ENCODE results near the gene FOXJ1. TPM values are rescaled to one million over a fixed set of nuclear protein-coding genes. Genes with fewer than 3 reads are reported as not detected.
A peak's percentile ranks its signal among the peaks of the same experiment; 100 is the strongest.

Gene FOXJ1
- total RNA-seq, 2 experiments from 2014 or later: 0.63 to 0.89 TPM

GRCh38 chr17:76150712-76151622, 9.9 kb upstream of the FOXJ1 start:
- ChIA-PET POLR2A (interaction anchor here (0.7 to 4.6 kb wide), 18 partner anchors 10 to 123 kb away, joined by 3 to 58 read pairs (median 6); partner anchors contain the start of genes FOXJ1 and UBALD2), CTCF (interaction anchor here (1.1 to 2.1 kb wide), 3 partner anchors 30 to 128 kb away, joined by 4 to 13 read pairs (median 8); no protein-coding TSS in a partner anchor)
- Histone ChIP-seq H3K9me3 (ENCODE audit: control insufficient read depth in 1 of 2, insufficient read depth in 1 of 2, low read length in 2 of 2) (peaks cover 0 to 4% of the 10 kb centered on the region in 2 experiments), H3K27me3 (ENCODE audit: control insufficient read depth in 1 of 2, insufficient read depth in 2 of 2, low read length in 2 of 2) (no peaks in the 10 kb centered on the region), H3K36me3 (ENCODE audit: insufficient read depth, low read length) (peaks cover 29% of the 10 kb centered on the region), H3K27ac (ENCODE audit: low read depth in 1 of 2, low read length in 2 of 2) (peak overlapping the region; percentile 47 to 72), H3K4me3 (ENCODE audit: low read length) (no peak overlapping the region), H3K4me1 (ENCODE audit: insufficient read depth, low read length) (peaks cover 51% of the 10 kb centered on the region)
- DNase-seq (no peak), ATAC-seq (ENCODE audit: poor library complexity) (no peak)
- intact Hi-C loops (cut with DNase I, micrococcal nuclease): no loop called here
- H3K9me3 Mint-ChIP-seq: no peaks in the 10 kb centered on the region
- TF ChIP-seq CTCF (IDR thresholded peaks at IDR 0.05): no peak
- H3K4me1 Mint-ChIP-seq (ENCODE audit: low read depth): peaks cover 70% of the 10 kb centered on the region
- peak overlapping the region; percentile 99 for H3K27ac Mint-ChIP-seq
- peaks cover 74% of the 10 kb centered on the region for H3K36me3 Mint-ChIP-seq (ENCODE audit: low read depth)
- peak overlapping the region; percentile 45 for H3K4me3 Mint-ChIP-seq
- no peaks in the 10 kb centered on the region for H3K27me3 Mint-ChIP-seq

- no peak for TF ChIP-seq CTCF (IDR thresholded peaks at IDR 0.05)
- DNase-seq: no peak
- ChIA-PET CTCF (interaction anchor here (1.0 kb wide), 1 partner anchor 130 kb away, joined by 4 read pairs; no protein-coding TSS in a partner anchor), POLR2A (interaction anchor here (1.0 to 4.6 kb wide), 2 partner anchors 8 to 43 kb away, joined by 4 to 29 read pairs; partner anchors contain the start of gene FOXJ1)
- Mint-ChIP-seq H3K27ac (peak overlapping the region; percentile 99), H3K36me3 (ENCODE audit: low read depth) (peaks cover 57% of the 10 kb centered on the region), H3K4me1 (ENCODE audit: low read depth) (peaks cover 82% of the 10 kb centered on the region), H3K4me3 (no peak overlapping the region), H3K9me3 (no peaks in the 10 kb centered on the region), H3K27me3 (no peaks in the 10 kb centered on the region)
- ATAC-seq (ENCODE audit: poor library complexity): no peak
- Histone ChIP-seq H3K36me3 (ENCODE audit: insufficient read depth, low read length) (peaks cover 21% of the 10 kb centered on the region), H3K27ac (ENCODE audit: low read depth in 1 of 2, low read length in 2 of 2) (no peak overlapping the region), H3K27me3 (ENCODE audit: control insufficient read depth in 1 of 2, insufficient read depth in 2 of 2, low read length in 2 of 2) (no peaks in the 10 kb centered on the region), H3K4me1 (ENCODE audit: insufficient read depth, low read length) (peaks cover 69% of the 10 kb centered on the region), H3K9me3 (ENCODE audit: control insufficient read depth in 1 of 2, insufficient read depth in 1 of 2, low read length in 2 of 2) (peaks cover 0 to 4% of the 10 kb centered on the region in 2 experiments), H3K4me3 (ENCODE audit: low read length) (no peak overlapping the region)
- intact Hi-C loops (cut with DNase I, micrococcal nuclease): no loop called here
Observed at GRCh38 chr17:76149214-76149613, 8.2 kb upstream of the FOXJ1 start.

GRCh38 chr17:76148015-76148326, 6.9 kb upstream of the FOXJ1 start:
- Histone ChIP-seq H3K4me1 (ENCODE audit: insufficient read depth, low read length) (peaks cover 70% of the 10 kb centered on the region), H3K27ac (ENCODE audit: low read depth in 1 of 2, low read length in 2 of 2) (no peak overlapping the region), H3K27me3 (ENCODE audit: control insufficient read depth in 1 of 2, insufficient read depth in 2 of 2, low read length in 2 of 2) (no peaks in the 10 kb centered on the region), H3K36me3 (ENCODE audit: insufficient read depth, low read length) (peaks cover 10% of the 10 kb centered on the region), H3K4me3 (ENCODE audit: low read length) (no peak overlapping the region), H3K9me3 (ENCODE audit: control insufficient read depth in 1 of 2, insufficient read depth in 1 of 2, low read length in 2 of 2) (peaks cover 0 to 4% of the 10 kb centered on the region in 2 experiments)
- TF ChIP-seq CTCF (IDR thresholded peaks at IDR 0.05): no peak
- Mint-ChIP-seq H3K27ac (peak overlapping the region; percentile 97), H3K4me3 (no peak overlapping the region), H3K9me3 (no peaks in the 10 kb centered on the region), H3K4me1 (ENCODE audit: low read depth) (peaks cover 81% of the 10 kb centered on the region), H3K36me3 (ENCODE audit: low read depth) (peaks cover 44% of the 10 kb centered on the region), H3K27me3 (no peaks in the 10 kb centered on the region)
- DNase-seq (no peak), ATAC-seq (ENCODE audit: poor library complexity) (no peak)
- ChIA-PET CTCF (no interaction called here), POLR2A (no interaction called here)
- intact Hi-C loops (cut with DNase I, micrococcal nuclease): no loop called here
